ENCODE results near the gene MAP4K3. TPM values are rescaled to one million over a fixed set of nuclear protein-coding genes. Genes with fewer than 3 reads are reported as not detected.

MAP4K3 gene
- total RNA-seq, 1 experiment from 2014 or later: 35.5 TPM

- BruUV-seq (replicated peaks): no TSS peak
- Histone ChIP-seq H3K36me3 (ENCODE audit: insufficient read depth, low read length, poor library complexity, severe bottlenecking) (no peaks in the 10 kb centered on the region), H3K9me3 (ENCODE audit: low read depth, low read length, poor library complexity, severe bottlenecking) (no peaks in the 10 kb centered on the region), H3K4me1 (ENCODE audit: insufficient read depth, low read length, poor library complexity, severe bottlenecking) (peaks cover 58% of the 10 kb centered on the region), H3K27me3 (replicated peaks; ENCODE audit: insufficient read depth, low read depth, low read length, poor library complexity) (no peaks in the 10 kb centered on the region), H3K4me3 (ENCODE audit: low read depth, low read length, poor library complexity, severe bottlenecking) (no peak overlapping the region), H3K27ac (ENCODE audit: low read depth, low read length, poor library complexity, severe bottlenecking) (peak overlapping the region; percentile 21)
- TF ChIP-seq CTCF (conservative IDR thresholded peaks at IDR 0.05; ENCODE audit: low read depth, low read length) (no peak), EZH2 (IDR thresholded peaks at IDR 0.05; ENCODE audit: borderline replicate concordance, low read depth, low read length, poor library complexity, severe bottlenecking) (no peak)
- ChIA-PET CTCF (interaction anchor here (0.6 to 0.7 kb wide), 2 partner anchors 15 to 127 kb away, joined by 3 to 4 read pairs; no protein-coding TSS in a partner anchor), POLR2A (ENCODE audit: low non-redundant PET) (no interaction called here)
- peak; percentile 41 for DNase-seq (ENCODE audit: low spot score)
- intact Hi-C loops (cut with micrococcal nuclease; ENCODE audit: unreplicated experiment): no loop called here
Observed at GRCh38 chr2:39408351-39409136, 28.5 kb downstream of the MAP4K3 start.

GRCh38 chr2:39407516-39408296 is 29.4 kb downstream of the MAP4K3 start:
- BruUV-seq (replicated peaks): no TSS peak
- intact Hi-C loops (cut with micrococcal nuclease; ENCODE audit: unreplicated experiment): no loop called here
- TF ChIP-seq EZH2 (IDR thresholded peaks at IDR 0.05; ENCODE audit: borderline replicate concordance, low read depth, low read length, poor library complexity, severe bottlenecking) (no peak), CTCF (conservative IDR thresholded peaks at IDR 0.05; ENCODE audit: low read depth, low read length) (no peak)
- no peaks in the 10 kb centered on the region for H3K9me3 ChIP-seq (ENCODE audit: low read depth, low read length, poor library complexity, severe bottlenecking)
- POLR2A ChIA-PET (ENCODE audit: low non-redundant PET): no interaction called here
- peak overlapping the region; percentile 21 for H3K27ac ChIP-seq (ENCODE audit: low read depth, low read length, poor library complexity, severe bottlenecking)
- peak; percentile 26 for DNase-seq (ENCODE audit: low spot score)
- CTCF ChIA-PET: no interaction called here
- H3K4me1 ChIP-seq (ENCODE audit: insufficient read depth, low read length, poor library complexity, severe bottlenecking): peaks cover 55% of the 10 kb centered on the region
- no peak overlapping the region for H3K4me3 ChIP-seq (ENCODE audit: low read depth, low read length, poor library complexity, severe bottlenecking)
- H3K27me3 ChIP-seq (replicated peaks; ENCODE audit: insufficient read depth, low read depth, low read length, poor library complexity): no peaks in the 10 kb centered on the region
- H3K36me3 ChIP-seq (ENCODE audit: insufficient read depth, low read length, poor library complexity, severe bottlenecking): no peaks in the 10 kb centered on the region

GRCh38 chr2:39405364-39405763 is 31.7 kb downstream of the MAP4K3 start:
- Histone ChIP-seq H3K27me3 (replicated peaks; ENCODE audit: insufficient read depth, low read depth, low read length, poor library complexity) (no peaks in the 10 kb centered on the region), H3K4me3 (ENCODE audit: low read depth, low read length, poor library complexity, severe bottlenecking) (no peak overlapping the region), H3K4me1 (ENCODE audit: insufficient read depth, low read length, poor library complexity, severe bottlenecking) (peaks cover 46% of the 10 kb centered on the region), H3K27ac (ENCODE audit: low read depth, low read length, poor library complexity, severe bottlenecking) (no peak overlapping the region), H3K36me3 (ENCODE audit: insufficient read depth, low read length, poor library complexity, severe bottlenecking) (no peaks in the 10 kb centered on the region), H3K9me3 (ENCODE audit: low read depth, low read length, poor library complexity, severe bottlenecking) (no peaks in the 10 kb centered on the region)
- DNase-seq (ENCODE audit: low spot score): no peak
- no peak for TF ChIP-seq CTCF (conservative IDR thresholded peaks at IDR 0.05; ENCODE audit: low read depth, low read length)
- TF ChIP-seq EZH2 (IDR thresholded peaks at IDR 0.05; ENCODE audit: borderline replicate concordance, low read depth, low read length, poor library complexity, severe bottlenecking): no peak
- ChIA-PET CTCF (no interaction called here), POLR2A (ENCODE audit: low non-redundant PET) (no interaction called here)
- intact Hi-C loops (cut with micrococcal nuclease; ENCODE audit: unreplicated experiment): no loop called here
- no TSS peak for BruUV-seq (replicated peaks)

Data from A673 (cell line).